ENCODE results near the gene RUFY4.

The RUFY4 gene, protein sequence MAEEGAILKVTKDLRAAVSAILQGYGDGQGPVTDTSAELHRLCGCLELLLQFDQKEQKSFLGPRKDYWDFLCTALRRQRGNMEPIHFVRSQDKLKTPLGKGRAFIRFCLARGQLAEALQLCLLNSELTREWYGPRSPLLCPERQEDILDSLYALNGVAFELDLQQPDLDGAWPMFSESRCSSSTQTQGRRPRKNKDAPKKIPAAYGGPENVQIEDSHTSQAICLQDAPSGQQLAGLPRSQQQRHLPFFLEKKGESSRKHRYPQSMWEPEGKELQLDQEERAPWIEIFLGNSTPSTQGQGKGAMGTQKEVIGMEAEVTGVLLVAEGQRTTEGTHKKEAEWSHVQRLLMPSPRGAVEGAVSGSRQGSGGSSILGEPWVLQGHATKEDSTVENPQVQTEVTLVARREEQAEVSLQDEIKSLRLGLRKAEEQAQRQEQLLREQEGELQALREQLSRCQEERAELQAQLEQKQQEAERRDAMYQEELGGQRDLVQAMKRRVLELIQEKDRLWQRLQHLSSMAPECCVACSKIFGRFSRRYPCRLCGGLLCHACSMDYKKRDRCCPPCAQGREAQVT

GRCh38 chr2:218068721-218069334 is at the start of gene RUFY4:
Gene RUFY4 (plus strand): TSS chr2:218069253. CDS start chr2:218070606, 1,353 bp downstream.
- peak; percentile 26 for DNase-seq (ENCODE audit: low read depth)

DNA sequence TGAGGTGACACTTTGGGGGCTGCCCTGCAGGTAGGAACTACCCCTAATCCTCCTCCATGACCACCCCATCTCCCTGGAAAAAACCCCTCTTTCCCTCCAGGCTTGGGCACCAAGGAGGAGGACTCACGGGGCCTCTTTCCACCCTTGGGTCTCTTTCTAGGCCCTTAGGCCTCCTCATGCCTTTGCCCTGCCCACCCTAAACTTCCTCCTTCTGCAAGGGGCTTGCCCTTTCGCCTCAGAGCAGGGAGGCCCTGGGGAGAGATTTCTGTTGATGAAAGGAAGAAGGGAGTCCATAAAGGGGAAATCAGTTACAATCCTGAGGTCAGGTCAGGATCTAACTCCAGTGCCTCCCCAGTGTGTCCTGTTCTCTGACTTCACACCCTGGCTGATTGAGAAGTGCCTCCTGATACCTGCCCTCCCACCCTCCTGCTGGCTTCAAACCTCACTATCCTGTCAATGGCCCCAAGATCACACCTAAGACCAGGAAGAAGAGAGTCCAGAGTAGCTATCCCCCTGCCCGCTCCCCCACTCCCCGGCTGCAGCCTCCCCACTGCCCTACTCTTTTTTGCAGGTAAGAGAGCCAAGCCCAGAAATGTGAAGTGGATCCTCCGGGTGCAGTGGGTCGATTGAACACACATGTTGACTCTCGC is 49.5 kb upstream of the RUFY4 start:
- DNase-seq (ENCODE audit: low read depth): no peak

DNA sequence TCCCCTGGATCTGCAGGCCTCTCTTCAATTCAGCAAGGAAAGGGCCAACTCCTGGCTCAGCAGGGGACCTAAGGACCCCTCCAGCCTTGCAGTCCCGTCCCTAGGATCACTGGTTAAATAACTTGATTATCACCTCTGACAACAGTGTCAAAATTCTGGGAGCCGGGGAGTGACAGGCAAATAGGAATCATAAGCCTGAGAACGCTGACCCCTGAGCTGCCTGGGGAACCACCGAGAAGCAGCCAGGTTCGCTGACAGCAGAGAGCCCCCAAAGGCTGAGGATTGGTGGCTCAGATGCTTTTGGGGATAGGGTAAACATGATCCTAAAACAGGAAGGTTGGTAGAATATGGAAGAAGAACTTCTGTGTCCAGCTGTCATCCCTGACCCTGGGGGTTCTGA is 48.8 kb upstream of the RUFY4 start:
- no peak for DNase-seq (ENCODE audit: low read depth)

DNA sequence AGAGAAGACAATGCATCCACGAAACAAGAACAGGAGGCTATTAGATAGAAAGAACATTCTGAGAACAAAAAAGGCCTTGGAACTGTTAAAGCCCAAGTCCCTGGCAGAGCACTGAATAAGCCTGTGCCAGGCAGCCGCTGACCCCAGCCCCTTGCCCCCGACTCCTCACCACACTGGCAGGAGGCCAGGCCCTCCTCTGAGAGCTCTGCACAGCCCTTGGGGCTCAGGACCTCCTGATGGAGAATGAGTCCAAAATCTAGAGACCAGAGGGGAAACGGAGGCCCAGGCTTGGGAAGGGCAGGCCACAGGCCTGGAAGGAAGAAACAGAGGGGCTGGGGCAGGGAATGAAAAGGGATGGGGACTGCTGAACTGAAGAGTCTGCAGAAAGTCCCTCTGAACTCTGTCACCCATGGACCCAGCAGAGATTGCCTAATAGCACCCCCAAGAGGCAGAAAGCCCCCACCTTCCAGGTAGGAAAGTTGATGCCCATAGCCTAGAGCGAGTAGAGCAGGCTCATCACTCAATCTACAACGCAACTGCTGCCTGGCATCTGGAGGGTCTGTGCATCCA is 48.0 kb upstream of the RUFY4 start:
- no peak for DNase-seq (ENCODE audit: low read depth)

GRCh38 chr2:218021536-218022071 is 47.4 kb upstream of the RUFY4 start:
- no peak for DNase-seq (ENCODE audit: low read depth)

GRCh38 chr2:218022131-218022850 is 46.8 kb upstream of the RUFY4 start:
- no peak for DNase-seq (ENCODE audit: low read depth)

DNA sequence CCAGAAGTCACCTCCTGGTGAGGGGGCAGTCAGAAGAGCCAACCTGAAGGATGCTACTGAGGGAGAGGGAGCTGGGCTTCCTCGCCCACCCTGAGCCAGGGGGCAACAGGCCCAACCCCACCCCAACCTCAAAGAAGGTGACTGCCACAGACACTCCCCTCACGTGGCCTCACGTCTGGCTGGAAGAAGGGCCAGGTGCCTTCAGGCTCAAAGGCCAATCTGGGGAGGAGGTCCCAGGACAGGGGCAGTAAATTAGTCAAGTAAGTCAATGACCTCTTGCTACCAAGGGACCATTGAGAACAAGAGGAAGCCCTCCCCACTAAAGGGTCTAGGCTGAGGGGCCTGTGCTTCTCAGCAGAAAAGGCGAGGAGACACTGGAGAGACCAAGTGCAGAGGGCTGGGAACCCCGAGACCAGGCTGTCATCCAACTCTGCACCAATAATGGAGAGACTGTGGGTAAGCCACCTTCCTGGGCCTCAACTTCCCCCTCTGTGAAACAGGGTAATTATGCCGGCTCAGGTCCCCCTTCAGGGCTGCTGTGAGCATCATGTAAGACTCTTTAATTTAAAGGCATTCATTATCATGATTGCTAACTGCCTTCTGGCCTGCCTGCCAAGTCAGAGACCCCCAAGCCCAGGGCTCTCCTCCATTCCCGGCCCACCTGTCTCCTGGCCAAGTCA is 46.1 kb upstream of the RUFY4 start:
- no peak for DNase-seq (ENCODE audit: low read depth)

- no peak for DNase-seq (ENCODE audit: low read depth)
Observed at GRCh38 chr2:218023636-218024035, 45.4 kb upstream of the RUFY4 start.

DNA sequence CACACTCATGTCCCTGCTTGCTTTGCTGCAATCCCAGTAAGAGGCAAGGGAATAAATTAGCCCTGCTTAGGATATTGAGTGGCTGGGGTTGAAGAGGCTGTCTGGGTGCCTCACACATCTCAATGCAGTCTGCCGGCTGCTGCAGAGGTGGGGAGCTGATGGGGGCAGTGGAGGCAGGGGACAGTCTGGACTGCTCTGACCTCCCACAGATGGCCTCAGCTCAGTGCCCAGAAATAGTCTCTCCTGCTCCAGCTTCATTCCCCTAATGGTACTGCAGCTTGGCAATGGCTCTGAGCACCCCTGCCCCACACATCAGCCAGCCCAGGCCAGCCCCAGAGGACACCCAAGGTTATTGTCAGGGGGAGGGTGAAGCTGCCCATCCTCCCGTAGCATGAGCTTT is 44.7 kb upstream of the RUFY4 start:
- no peak for DNase-seq (ENCODE audit: low read depth)

DNA sequence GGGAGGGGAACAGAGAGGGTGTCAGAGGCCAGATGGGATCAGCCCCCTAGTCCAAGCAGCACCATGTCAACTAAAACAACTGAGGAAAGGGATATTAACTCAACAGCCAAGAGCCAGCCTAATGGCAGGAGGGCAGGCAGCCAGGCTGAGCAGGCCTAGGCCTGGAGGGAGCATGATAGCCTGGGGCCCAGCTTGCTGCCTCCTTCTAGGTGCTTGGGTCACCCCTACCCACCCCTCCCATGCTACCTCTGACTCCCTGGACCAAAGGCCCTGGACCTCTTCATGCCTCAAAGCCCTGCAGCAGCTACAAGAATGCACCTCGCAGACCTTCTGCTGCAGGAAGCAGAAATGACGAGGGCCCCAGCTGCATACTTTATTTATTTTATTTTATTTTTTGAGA is 44.2 kb upstream of the RUFY4 start:
- DNase-seq (ENCODE audit: low read depth): no peak

- no peak for DNase-seq (ENCODE audit: low read depth)
Observed at GRCh38 chr2:218026244-218026643, 42.8 kb upstream of the RUFY4 start.

DNA sequence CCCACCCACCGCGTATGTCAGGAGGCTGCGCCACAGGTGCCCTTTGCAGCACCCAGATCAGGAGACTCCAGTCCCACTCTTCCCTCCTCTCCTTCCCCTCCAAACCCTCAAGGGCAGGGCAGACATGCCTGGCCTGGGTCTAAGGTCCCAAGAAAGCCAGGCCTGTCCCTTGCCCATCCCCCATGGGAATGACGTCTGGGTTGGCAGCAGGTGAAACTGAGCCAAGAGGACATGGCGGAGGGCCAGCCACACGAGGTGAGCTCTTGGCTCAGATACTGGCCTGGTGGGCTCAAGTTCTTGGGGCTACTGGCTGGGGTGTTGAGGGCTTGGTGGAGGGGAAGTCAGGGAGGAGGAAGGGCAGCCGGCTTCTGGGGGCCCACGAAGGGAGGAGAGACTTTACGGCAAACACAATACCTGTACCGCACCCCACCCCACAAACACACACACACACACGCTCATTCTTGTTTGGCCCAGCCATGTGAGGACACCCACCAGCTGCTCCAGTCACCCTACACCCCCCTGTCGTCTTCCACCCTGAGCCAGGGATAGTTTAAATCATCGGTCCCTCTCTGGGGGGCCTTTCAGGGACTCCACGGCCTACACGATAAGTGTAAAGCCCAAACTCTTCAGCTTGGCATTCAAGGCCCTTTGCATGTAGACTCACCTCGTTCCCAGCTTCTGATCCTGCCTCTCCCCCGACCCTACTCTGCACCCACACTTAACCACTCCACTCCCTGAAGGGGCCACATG is 42.2 kb upstream of the RUFY4 start:
- no peak for DNase-seq (ENCODE audit: low read depth)

- DNase-seq (ENCODE audit: low read depth): no peak
Observed at GRCh38 chr2:218027426-218028188, 41.4 kb upstream of the RUFY4 start.

- no peak for DNase-seq (ENCODE audit: low read depth)
Observed at GRCh38 chr2:218028189-218028495, 40.9 kb upstream of the RUFY4 start.

DNA sequence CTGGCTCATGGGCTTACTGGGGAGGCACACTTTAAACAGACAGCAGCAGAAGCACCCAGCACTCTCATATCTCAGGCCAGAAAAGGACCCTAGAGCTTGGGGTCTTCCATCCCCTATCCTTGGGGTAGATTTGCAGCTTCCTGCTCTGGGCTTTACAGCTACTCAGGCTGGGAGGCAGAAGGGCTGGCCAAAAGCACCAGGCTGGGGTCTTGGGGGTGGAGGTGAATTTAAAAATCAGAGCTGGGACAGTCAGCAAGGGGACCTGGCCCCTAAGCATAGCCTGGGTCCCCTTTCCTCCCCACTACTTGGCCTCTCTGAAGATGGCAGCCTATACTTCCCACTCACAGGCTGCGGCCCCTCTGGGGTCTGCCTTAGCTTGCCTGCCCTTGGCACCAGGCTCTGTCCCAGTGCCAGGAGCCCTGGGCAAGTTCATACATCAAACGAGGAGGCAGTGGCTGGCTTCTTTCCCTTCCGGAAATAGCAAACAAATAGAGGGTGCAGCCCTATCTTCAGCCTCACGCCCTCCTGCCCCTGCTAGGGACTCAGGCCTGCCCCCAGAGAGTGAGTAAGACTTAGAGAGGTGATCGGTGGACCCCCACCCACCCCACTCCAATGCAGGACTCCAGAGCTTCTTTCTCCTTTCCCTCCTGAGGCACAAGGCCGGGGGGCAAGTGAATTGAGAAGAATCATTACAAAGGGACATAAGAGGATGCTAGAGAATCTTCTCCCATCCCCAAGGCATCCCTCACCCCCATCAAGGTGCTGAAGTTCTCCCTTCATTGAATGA is 40.3 kb upstream of the RUFY4 start:
- no peak for DNase-seq (ENCODE audit: low read depth)

- DNase-seq (ENCODE audit: low read depth): no peak
Observed at GRCh38 chr2:218029366-218030360, 39.4 kb upstream of the RUFY4 start.

DNA sequence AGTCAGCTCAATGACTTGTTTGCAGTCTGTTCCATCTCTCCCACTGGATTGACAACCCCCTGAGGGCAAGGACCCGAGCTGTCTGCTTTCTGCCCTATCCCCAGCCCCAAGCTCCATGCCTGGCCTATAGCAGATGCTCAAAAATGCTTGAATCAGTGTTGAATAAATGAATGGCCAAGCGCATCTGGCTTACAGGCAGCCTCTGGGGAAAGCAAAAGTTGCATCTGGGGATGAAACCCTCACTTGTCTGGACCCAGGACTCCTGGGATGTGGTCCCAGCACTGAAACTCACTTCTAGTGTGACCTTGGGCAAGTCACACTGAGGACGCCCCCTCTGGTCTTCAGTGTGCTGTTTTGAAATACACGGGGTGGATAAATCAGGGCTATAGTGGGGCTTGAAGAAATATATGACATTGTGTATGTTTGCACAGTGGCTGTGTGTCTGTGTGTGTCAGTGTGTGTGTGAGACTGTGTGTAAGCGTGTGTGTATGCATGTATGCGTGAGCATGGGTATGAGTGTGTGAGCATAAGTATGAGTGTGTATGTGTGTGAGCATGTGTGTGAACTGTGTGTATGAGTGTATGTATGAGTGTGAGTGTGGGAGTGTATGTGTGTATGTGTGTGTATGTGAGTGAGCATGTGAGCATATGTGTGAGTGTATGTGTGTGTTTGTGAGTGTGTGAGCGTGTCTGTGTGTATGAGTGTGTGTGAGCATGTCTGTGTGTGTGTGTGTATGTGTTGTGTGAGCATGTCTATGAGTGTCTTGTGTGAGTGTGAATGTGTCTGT is 38.5 kb upstream of the RUFY4 start:
- DNase-seq (ENCODE audit: low read depth): no peak

Data from stimulated activated CD8-positive, alpha-beta memory T cell treated with anti-CD3 and anti-CD28 coated beads, Interleukin-15, amount 100 ng/mL, for 1 hour (primary cell).